CD14-positive monocyte (primary cell): ENCODE results near the gene KCNJ2. TPM values are rescaled to one million over a fixed set of nuclear protein-coding genes. Genes with fewer than 3 reads are reported as not detected.

ENCODE experiments used
- DNase-seq, 3 donors: peaks; one replicate each; pipeline ENCODE4 v3.0.0-alpha.2; 2011 to 2022
- H2AFZ ChIP-seq: 2 replicates; pipeline ENCODE4 v1.6.0; 2012; ENCODE audit warnings: mild to moderate bottlenecking, low read depth, low read length, inconsistent platforms; ENCODE audit not compliant: insufficient read depth, poor library complexity, severe bottlenecking
- H3K27ac ChIP-seq, 2 donors: 1 replicate in 1 of 2; 2 replicates in 1 of 2; pipeline ENCODE4 v1.5.1; 2012 to 2013; ENCODE audit warnings: low read length in 2 of 2, control low read depth in 1 of 2, inconsistent platforms in 1 of 2, low read depth in 1 of 2, mild to moderate bottlenecking in 1 of 2
- H3K27me3 ChIP-seq, 2 donors: one replicate each; pipeline versions ENCODE4 v1.6.0 to v1.6.1; 2011 to 2013; ENCODE audit warnings: low read length in 2 of 2; ENCODE audit not compliant: control insufficient read depth in 2 of 2, insufficient read depth in 2 of 2
- H3K36me3 ChIP-seq, 2 donors: replicated peaks in 1 of 2; 1 replicate in 1 of 2; 2 replicates in 1 of 2; pipeline versions ENCODE4 v1.5.1 to v1.6.1; 2012 to 2013; ENCODE audit warnings: low read length in 2 of 2, control low read depth in 1 of 2, inconsistent platforms in 1 of 2, mild to moderate bottlenecking in 1 of 2; ENCODE audit not compliant: insufficient read depth in 2 of 2, control insufficient read depth in 1 of 2
- H3K4me1 ChIP-seq, 2 donors: 1 replicate in 1 of 2; 2 replicates in 1 of 2; pipeline versions ENCODE4 v1.5.1 to v1.6.1; 2012 to 2013; ENCODE audit warnings: low read length in 2 of 2, control low read depth in 1 of 2, inconsistent platforms in 1 of 2, mild to moderate bottlenecking in 1 of 2, moderate library complexity in 1 of 2; ENCODE audit not compliant: insufficient read depth in 2 of 2, control insufficient read depth in 1 of 2
- H3K4me2 ChIP-seq: replicated peaks from 2 replicates; pipeline ENCODE3; 2012; ENCODE audit warnings: low read length, moderate library complexity, mild to moderate bottlenecking; ENCODE audit not compliant: poor library complexity, severe bottlenecking; ENCODE audit errors: extremely low read depth
- H3K4me3 ChIP-seq, 3 experiments: fragments of 200-600 bp in 1 of 3; sonication (generic) in 1 of 3; replicated peaks in 1 of 3; 1 replicate in 2 of 3; 2 replicates in 1 of 3; pipeline ENCODE4 v1.5.1; 2011 to 2013; ENCODE audit warnings: low read length in 3 of 3, mild to moderate bottlenecking in 3 of 3, control low read depth in 2 of 3, low read depth in 2 of 3, inconsistent platforms in 1 of 3, moderate library complexity in 1 of 3
- H3K79me2 ChIP-seq: 2 replicates; pipeline ENCODE4 v1.6.0; 2012; ENCODE audit warnings: mild to moderate bottlenecking, control low read depth, inconsistent platforms, low read length, moderate library complexity; ENCODE audit not compliant: insufficient read depth
- H3K9ac ChIP-seq: 2 replicates; pipeline ENCODE4 v1.6.0; 2017; ENCODE audit warnings: low read length, mild to moderate bottlenecking; ENCODE audit not compliant: insufficient read depth, poor library complexity, severe bottlenecking
- H3K9me3 ChIP-seq, 2 donors: replicated peaks in 1 of 2; 1 replicate in 1 of 2; 2 replicates in 1 of 2; pipeline versions ENCODE4 v1.5.1 to v1.6.1; 2012 to 2013; ENCODE audit warnings: low read length in 2 of 2, control low read depth in 1 of 2; ENCODE audit not compliant: control insufficient read depth in 1 of 2, insufficient read depth in 1 of 2
- H4K20me1 ChIP-seq: 2 replicates; pipeline ENCODE4 v1.6.0; 2012; ENCODE audit warnings: mild to moderate bottlenecking, low read length, control low read depth, moderate library complexity; ENCODE audit not compliant: insufficient read depth
- H3K27ac Mint-ChIP-seq, 7 donors: one replicate each; pipeline ENCODE4 v1.8.0; 2020; ENCODE audit warnings: mild to moderate bottlenecking in 7 of 7, mixed read lengths in 7 of 7, moderate library complexity in 6 of 7, inconsistent platforms in 2 of 7
- H3K27me3 Mint-ChIP-seq, 3 donors: one replicate each; pipeline ENCODE4 v1.8.0; 2021 to 2022; ENCODE audit warnings: low read depth in 3 of 3, mild to moderate bottlenecking in 3 of 3, mixed read lengths in 3 of 3, moderate library complexity in 3 of 3, inconsistent platforms in 1 of 3
- H3K36me3 Mint-ChIP-seq, 2 donors: one replicate each; pipeline ENCODE4 v1.8.0; 2020; ENCODE audit warnings: mixed read lengths in 2 of 2, inconsistent platforms in 1 of 2, mild to moderate bottlenecking in 1 of 2
- H3K4me1 Mint-ChIP-seq: one replicate; pipeline ENCODE4 v1.8.0; 2020; ENCODE audit warnings: mild to moderate bottlenecking, mixed read lengths
- H3K4me3 Mint-ChIP-seq, 2 donors: one replicate each; pipeline ENCODE4 v1.8.0; 2020; ENCODE audit warnings: mild to moderate bottlenecking in 2 of 2, mixed read lengths in 2 of 2, moderate library complexity in 1 of 2
- H3K9me3 Mint-ChIP-seq, 7 donors: one replicate each; pipeline ENCODE4 v1.8.0; 2020 to 2022; ENCODE audit warnings: mixed read lengths in 7 of 7, mild to moderate bottlenecking in 6 of 7, moderate library complexity in 6 of 7, inconsistent platforms in 2 of 7
- CTCF ChIP-seq: fragments of 200-600 bp; IDR thresholded peaks from one replicate; pipeline ENCODE4 v1.8.0; 2022; ENCODE audit warnings: antibody characterized with exemption, mild to moderate bottlenecking
- WGBS: methylation state at CpG from one replicate; pipeline ENCODE4 v1.1.5; 2013; ENCODE audit warnings: missing lambda C conversion rate; ENCODE audit not compliant: insufficient coverage; 5-methylcytosine and 5-hydroxymethylcytosine counted together
- intact Hi-C, 2 donors: fragments of 100-400 bp; cut with micrococcal nuclease; formaldehyde crosslinking; loops; one replicate each; pipeline versions ENCODE4 v1.15.0 to v1.15.1; 2023
- polyA plus RNA-seq, 3 donors: library from polyadenylated mRNA; depleted of rRNA in 1 of 3; unstranded in 2 of 3; stranded (reverse) in 1 of 3; fragments of 300-500 nt in 2 of 3; fragments of >200 nt in 1 of 3; fragmentation: Illumina TruSeq in 2 of 3; gene quantifications; 1 replicate in 2 of 3; 2 replicates in 1 of 3; pipeline ENCODE4 v1.2.3, GENCODE V29; 2012 to 2021

The KCNJ2 gene
- polyA plus RNA-seq, 3 donors = 0.37 to 2.0 (median 1.7) TPM

GRCh38 chr17:70208080-70208794 is 38.9 kb downstream of the KCNJ2 start:
- H3K27ac ChIP-seq = no peak overlapping the region
- no peaks in the 10 kb centered on the region for H3K79me2 ChIP-seq
- Mint-ChIP-seq H3K4me1 (peaks cover 38% of the 10 kb centered on the region), H3K27me3 (peaks cover 0 to 1% (median 0%) of the 10 kb centered on the region in 3 donors), H3K4me3 (no peak overlapping the region), H3K36me3 (no peaks in the 10 kb centered on the region), H3K27ac (no peak overlapping the region), H3K9me3 (peaks cover 0 to 5% (median 0%) of the 10 kb centered on the region in 7 donors)
- no peaks in the 10 kb centered on the region for H3K36me3 ChIP-seq
- H3K9ac ChIP-seq = no peak overlapping the region
- H3K4me2 ChIP-seq = no peak overlapping the region
- H3K4me3 ChIP-seq = no peak overlapping the region
- no peaks in the 10 kb centered on the region for H4K20me1 ChIP-seq
- no peak for TF ChIP-seq CTCF
- intact Hi-C loops = no loop called here
- no peak overlapping the region for H2AFZ ChIP-seq
- H3K9me3 ChIP-seq = no peaks in the 10 kb centered on the region
- DNase-seq = no peak
- no peaks in the 10 kb centered on the region for H3K27me3 ChIP-seq
- peaks cover 32 to 45% of the 10 kb centered on the region in 2 donors for H3K4me1 ChIP-seq
- WGBS = 67% methylated on average over 3 of the region's 7 CpGs

DNA sequence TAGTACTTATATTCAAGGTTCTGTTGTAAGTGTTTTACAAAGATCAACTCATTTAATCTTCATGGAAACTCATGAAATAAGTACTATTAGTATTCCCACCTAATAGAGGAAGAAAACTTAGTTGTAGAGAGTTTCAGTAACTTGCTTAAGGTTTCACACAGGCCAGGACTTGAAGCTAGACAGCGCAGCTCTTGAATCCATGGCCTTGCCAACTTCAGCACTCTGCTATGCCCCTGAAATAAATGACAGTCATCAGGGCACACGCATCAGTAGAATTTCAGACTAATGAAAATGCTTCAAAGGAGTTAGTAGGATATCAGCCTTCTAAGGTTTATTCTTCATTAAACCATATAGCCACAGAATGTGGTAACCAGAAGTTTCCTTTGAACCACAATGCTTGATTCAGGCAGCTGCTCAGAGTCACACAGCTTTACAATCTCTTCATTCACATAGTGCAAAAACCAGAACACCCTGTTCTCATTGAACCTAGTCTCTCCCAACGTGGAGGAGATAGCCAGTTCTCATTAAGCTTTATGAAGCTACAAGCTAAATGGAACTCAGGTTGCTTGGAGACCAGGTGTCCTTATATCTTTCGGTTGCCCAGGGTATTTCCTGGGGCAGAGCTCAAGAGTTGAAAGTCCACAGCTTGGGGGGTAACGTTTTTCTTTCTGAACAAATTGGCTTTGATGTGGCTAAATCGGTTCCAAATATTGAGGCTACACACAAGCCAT is 39.7 kb downstream of the KCNJ2 start:
- no peak overlapping the region for H3K9ac ChIP-seq
- Mint-ChIP-seq H3K4me3 (no peak overlapping the region), H3K9me3 (peaks cover 4 to 8% (median 6%) of the 10 kb centered on the region in 7 donors), H3K36me3 (no peaks in the 10 kb centered on the region), H3K27ac (no peak overlapping the region), H3K4me1 (peaks cover 38% of the 10 kb centered on the region), H3K27me3 (peaks cover 0 to 1% (median 0%) of the 10 kb centered on the region in 3 donors)
- H3K27me3 ChIP-seq = no peaks in the 10 kb centered on the region
- H3K36me3 ChIP-seq = no peaks in the 10 kb centered on the region
- no peak for TF ChIP-seq CTCF
- H3K4me3 ChIP-seq = no peak overlapping the region
- intact Hi-C loops = no loop called here
- H3K4me1 ChIP-seq = peaks cover 31 to 42% of the 10 kb centered on the region in 2 donors
- H3K79me2 ChIP-seq = no peaks in the 10 kb centered on the region
- no peak for DNase-seq
- no peak overlapping the region for H3K4me2 ChIP-seq
- H2AFZ ChIP-seq = no peak overlapping the region
- H4K20me1 ChIP-seq = no peaks in the 10 kb centered on the region
- 92% methylated on average over 4 of the region's 6 CpGs for WGBS
- no peak overlapping the region for H3K27ac ChIP-seq
- peaks cover 0 to 5% of the 10 kb centered on the region in 2 donors for H3K9me3 ChIP-seq
